Uterus (tissue), 4 donors: ENCODE measurements around the gene ARHGDIB. TPM values are rescaled to one million over a fixed set of nuclear protein-coding genes. Genes with fewer than 3 reads are reported as not detected.

ENCODE experiments used
- DNase-seq, 2 donors: peaks; one replicate each; pipeline ENCODE4 v3.0.0-alpha.2; 2019 to 2020
- H3K27ac ChIP-seq, 2 donors: fragments of 200-600 bp; sonication (generic); 1 replicate in 1 of 2; 2 replicates in 1 of 2; pipeline ENCODE4 v1.5.1; 2016 to 2018
- H3K27me3 ChIP-seq, 2 donors: fragments of 200-600 bp; sonication (generic); one replicate each; pipeline ENCODE4 v1.5.1; 2018 to 2019; ENCODE audit warnings: control low read depth in 1 of 2
- H3K36me3 ChIP-seq, 2 donors: fragments of 200-600 bp; sonication (generic); one replicate each; pipeline ENCODE4 v1.5.1; 2019; ENCODE audit warnings: control low read depth in 1 of 2
- H3K4me1 ChIP-seq, 2 donors: fragments of 200-600 bp; sonication (generic); one replicate each; pipeline ENCODE4 v1.5.1; 2018 to 2019; ENCODE audit warnings: control low read depth in 1 of 2
- H3K4me3 ChIP-seq, 2 donors: fragments of 200-600 bp; sonication (generic); 1 replicate in 1 of 2; 2 replicates in 1 of 2; pipeline ENCODE4 v1.5.1; 2018 to 2019; ENCODE audit warnings: mild to moderate bottlenecking in 1 of 2
- H3K9me3 ChIP-seq, 2 donors: fragments of 200-600 bp; sonication (generic); one replicate each; pipeline ENCODE4 v1.5.1; 2019; ENCODE audit warnings: control low read depth in 1 of 2
- POLR2A ChIP-seq, 2 donors: fragments of 450-650 bp; IDR thresholded peaks; one replicate each; pipeline ENCODE4 v1.6.1; 2016; ENCODE audit warnings: antibody characterized with exemption in 2 of 2, mild to moderate bottlenecking in 1 of 2, moderate library complexity in 1 of 2
- intact Hi-C: fragments of 100-400 bp; cut with DNase I; formaldehyde crosslinking; loops from one replicate; pipeline ENCODE4 v1.15.1; 2023; ENCODE audit warnings: low total_unique reads
- total RNA-seq, 4 donors: library from RNA; depleted of rRNA in 3 of 4; stranded (reverse); fragments of >200 nt in 3 of 4; gene quantifications; one replicate each; pipeline versions ENCODE4 v1.1.0 to v1.2.4, GENCODE V29; 2014 to 2023
- TF ChIP-seq, protein P1 (sequence below), 4 experiments: fragments of 200-600 bp in 2 of 4; fragments of 450-650 bp in 2 of 4; sonication (generic) in 2 of 4; IDR thresholded peaks; one replicate each; pipeline ENCODE4 v1.5.1; 2016 to 2019; ENCODE audit warnings: antibody characterized with exemption in 4 of 4, mild to moderate bottlenecking in 2 of 4, moderate library complexity in 1 of 4
- donor health status: DM: yes; HTN: yes; CAD: no.

Gene ARHGDIB
- total RNA-seq, 4 donors from 2014 or later, result 28.4 to 175 (median 59.9) TPM

DNA sequence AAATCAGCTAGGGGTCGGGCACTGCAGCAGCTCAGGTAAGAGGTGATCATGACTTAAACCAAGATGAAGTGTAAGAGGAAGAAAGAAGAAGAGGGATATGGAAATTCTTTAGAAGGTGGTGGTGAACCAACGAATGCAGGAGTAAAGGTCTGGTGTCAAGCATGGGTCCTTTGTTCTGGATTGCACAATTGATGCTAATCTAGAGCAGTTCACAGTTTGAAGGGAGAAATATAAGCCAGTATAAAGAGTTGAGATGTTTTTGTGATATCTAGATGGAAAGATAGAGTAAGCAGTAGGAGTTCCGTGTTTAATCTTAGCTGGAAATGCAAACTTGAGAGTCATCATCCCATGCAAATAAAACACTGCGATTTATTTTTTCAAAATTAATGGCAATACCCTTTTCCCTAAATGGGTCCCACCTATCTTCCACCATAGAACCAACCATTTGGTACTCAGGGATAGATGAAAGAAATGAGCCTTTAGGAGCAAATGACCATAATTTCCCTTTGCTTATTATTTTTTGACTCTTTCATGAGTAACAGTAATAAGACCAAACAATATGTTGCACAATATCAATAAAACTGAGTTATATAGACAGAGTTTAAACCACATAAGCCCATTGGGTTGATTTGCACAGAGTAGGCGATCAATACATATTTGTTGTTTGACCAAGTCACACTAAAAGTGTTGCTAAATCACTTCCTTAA is 60.7 kb downstream of the ARHGDIB start:
- Histone ChIP-seq H3K4me1 (peaks cover 0 to 3% of the 10 kb centered on the region in 2 donors), H3K4me3 (no peak overlapping the region)

GRCh38 chr12:14896521-14897169 is 64.8 kb downstream of the ARHGDIB start:
- H3K27me3 ChIP-seq, result no peaks in the 10 kb centered on the region
- intact Hi-C loops, result no loop called here
- no peaks in the 10 kb centered on the region for H3K36me3 ChIP-seq
- H3K27ac ChIP-seq, result peak overlapping the region; percentile 20 to 51
- DNase-seq, result peak in 1 of 2 donors; percentile 52
- H3K9me3 ChIP-seq, result no peaks in the 10 kb centered on the region
- peaks cover 0 to 9% of the 10 kb centered on the region in 2 donors for H3K4me1 ChIP-seq
- TF ChIP-seq, protein P1, sequence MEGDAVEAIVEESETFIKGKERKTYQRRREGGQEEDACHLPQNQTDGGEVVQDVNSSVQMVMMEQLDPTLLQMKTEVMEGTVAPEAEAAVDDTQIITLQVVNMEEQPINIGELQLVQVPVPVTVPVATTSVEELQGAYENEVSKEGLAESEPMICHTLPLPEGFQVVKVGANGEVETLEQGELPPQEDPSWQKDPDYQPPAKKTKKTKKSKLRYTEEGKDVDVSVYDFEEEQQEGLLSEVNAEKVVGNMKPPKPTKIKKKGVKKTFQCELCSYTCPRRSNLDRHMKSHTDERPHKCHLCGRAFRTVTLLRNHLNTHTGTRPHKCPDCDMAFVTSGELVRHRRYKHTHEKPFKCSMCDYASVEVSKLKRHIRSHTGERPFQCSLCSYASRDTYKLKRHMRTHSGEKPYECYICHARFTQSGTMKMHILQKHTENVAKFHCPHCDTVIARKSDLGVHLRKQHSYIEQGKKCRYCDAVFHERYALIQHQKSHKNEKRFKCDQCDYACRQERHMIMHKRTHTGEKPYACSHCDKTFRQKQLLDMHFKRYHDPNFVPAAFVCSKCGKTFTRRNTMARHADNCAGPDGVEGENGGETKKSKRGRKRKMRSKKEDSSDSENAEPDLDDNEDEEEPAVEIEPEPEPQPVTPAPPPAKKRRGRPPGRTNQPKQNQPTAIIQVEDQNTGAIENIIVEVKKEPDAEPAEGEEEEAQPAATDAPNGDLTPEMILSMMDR (IDR thresholded peaks at IDR 0.05), result no peak
- TF ChIP-seq POLR2A (IDR thresholded peaks at IDR 0.05), result no peak
- H3K4me3 ChIP-seq, result no peak overlapping the region

More for the DNA sequence above, 60.7 kb downstream of the ARHGDIB start:
- no peaks in the 10 kb centered on the region for H3K9me3 ChIP-seq
- H3K27me3 ChIP-seq, result no peaks in the 10 kb centered on the region
- DNase-seq, result no peak
- intact Hi-C loops, result no loop called here
- TF ChIP-seq, protein P1 (IDR thresholded peaks at IDR 0.05), result no peak
- TF ChIP-seq POLR2A (IDR thresholded peaks at IDR 0.05), result no peak
- peak overlapping the region; percentile 56 to 65 for H3K27ac ChIP-seq
- no peaks in the 10 kb centered on the region for H3K36me3 ChIP-seq

GRCh38 chr12:14893506-14894250 is 67.7 kb downstream of the ARHGDIB start:
- peak in 1 of 2 donors; percentile 42 for DNase-seq
- no peaks in the 10 kb centered on the region for H3K27me3 ChIP-seq
- H3K27ac ChIP-seq, result peak overlapping the region; percentile 76 to 77
- H3K4me1 ChIP-seq, result peaks cover 0 to 9% of the 10 kb centered on the region in 2 donors
- H3K36me3 ChIP-seq, result no peaks in the 10 kb centered on the region
- TF ChIP-seq POLR2A (IDR thresholded peaks at IDR 0.05), result peak in 1 of 2 donors; percentile 3
- TF ChIP-seq, protein P1 (IDR thresholded peaks at IDR 0.05), result no peak
- intact Hi-C loops, result no loop called here
- no peaks in the 10 kb centered on the region for H3K9me3 ChIP-seq
- no peak overlapping the region for H3K4me3 ChIP-seq

- TF ChIP-seq, protein P1 (IDR thresholded peaks at IDR 0.05), result peak in 2 of 4 experiments; percentile 4 to 19
- TF ChIP-seq POLR2A (IDR thresholded peaks at IDR 0.05), result peak in 1 of 2 donors; percentile 2
- H3K27ac ChIP-seq, result peak overlapping the region; percentile 76 to 77
- H3K4me3 ChIP-seq, result no peak overlapping the region
- peak; percentile 72 to 78 for DNase-seq
- intact Hi-C loops, result no loop called here
- no peaks in the 10 kb centered on the region for H3K9me3 ChIP-seq
- peaks cover 0 to 9% of the 10 kb centered on the region in 2 donors for H3K4me1 ChIP-seq
- no peaks in the 10 kb centered on the region for H3K36me3 ChIP-seq
- H3K27me3 ChIP-seq, result no peaks in the 10 kb centered on the region
These were observed 68.5 kb downstream of the ARHGDIB start for GRCh38 chr12:14892726-14893505.

Other genes with a start within 250 kb of the ARHGDIB start
- gene WBP11, start 158.1 kb downstream of the ARHGDIB start, total RNA-seq, result 10 to 100 TPM in 3 of 4 donors, 1 to 10 TPM in 1; 9.5 to 44.0 (median 15.3) TPM
- 10 to 100 TPM in 1 of 4 donors, 1 to 10 TPM in 1, under 1 TPM in 2; 0.77 to 16.5 (median 0.95) TPM for gene C12orf60, start 157.9 kb downstream of the ARHGDIB start, total RNA-seq
- 1 to 10 TPM in 1 of 4 donors, not detected in 3; 2.9 TPM for gene SMCO3, start 147.4 kb downstream of the ARHGDIB start, total RNA-seq
- 1 to 10 TPM in 2 of 4 donors, under 1 TPM in 2; 0.51 to 3.7 (median 1.0) TPM for gene ART4, start 118.1 kb downstream of the ARHGDIB start, total RNA-seq
- gene MGP, start 75.7 kb downstream of the ARHGDIB start, total RNA-seq, result 1,000 to 10,000 TPM in 2 of 4 donors, 100 to 1,000 TPM in 2; 136 to 2,566 (median 1,232) TPM
- gene ERP27, start 23.1 kb downstream of the ARHGDIB start, total RNA-seq, result 1 to 10 TPM in 2 of 4 donors, under 1 TPM in 1, not detected in 1; 0.61 to 2.6 (median 1.5) TPM
- gene PDE6H, start 11.4 kb upstream of the ARHGDIB start, total RNA-seq, result not detected